PC-9 (cell line): Measurements from ENCODE around the gene USP53. TPM values are rescaled to one million over a fixed set of nuclear protein-coding genes. Genes with fewer than 3 reads are reported as not detected.

Experiments
- BruUV-seq: library from RNA; stranded (reverse); fragments of 400-500 nt; replicated peaks from 2 replicates; lab custom pipeline; 2021; lab: Mats Ljungman, UMichigan
- CTCF ChIA-PET: fragments of 300-600 bp; sonication (Branson Sonifier 250); formaldehyde crosslinking; loops from one replicate; lab custom pipeline; 2022; ENCODE audit warnings: antibody characterized with exemption; lab: Charles Lee
- POLR2A ChIA-PET: fragments of 300-600 bp; sonication (Branson Sonifier 250); formaldehyde crosslinking; loops from one replicate; lab custom pipeline; 2022; ENCODE audit warnings: antibody characterized with exemption; ENCODE audit not compliant: unreplicated experiment; lab: Charles Lee
- DNase-seq, 2 experiments: peaks; one replicate each; pipeline versions ENCODE4 v3.0.0 to v3.0.0-alpha.2; 2015 to 2022; ENCODE audit warnings: mixed read lengths in 1 of 2
- H2AFZ ChIP-seq: fragments of 200-600 bp; sonication (generic); 2 replicates; pipeline ENCODE4 v1.8.1; 2017; ENCODE audit warnings: antibody characterized with exemption
- H3F3A ChIP-seq: fragments of 200-600 bp; sonication (generic); 2 replicates; pipeline ENCODE4 v1.8.1; 2017; ENCODE audit warnings: antibody characterized with exemption, mild to moderate bottlenecking, low read depth; ENCODE audit not compliant: insufficient read depth
- H3K27ac ChIP-seq: fragments of 200-600 bp; sonication (generic); 2 replicates; pipeline ENCODE4 v1.6.1; 2016; ENCODE audit warnings: mixed run types
- H3K27me3 ChIP-seq: fragments of 200-600 bp; sonication (generic); 2 replicates; pipeline ENCODE4 v1.6.1; 2016; ENCODE audit warnings: low read depth, mixed run types; ENCODE audit not compliant: insufficient read depth
- H3K36me3 ChIP-seq: fragments of 200-600 bp; sonication (generic); 2 replicates; pipeline ENCODE4 v1.6.1; 2016; ENCODE audit warnings: low read depth, mixed run types
- H3K4me1 ChIP-seq: fragments of 200-600 bp; sonication (generic); replicated peaks from 2 replicates; pipeline ENCODE4 v1.6.1; 2016; ENCODE audit warnings: mixed run types; ENCODE audit not compliant: insufficient read depth
- H3K4me2 ChIP-seq: fragments of 200-600 bp; sonication (generic); 2 replicates; pipeline ENCODE4 v1.6.1; 2017; ENCODE audit warnings: mixed run types
- H3K4me3 ChIP-seq: fragments of 200-600 bp; sonication (generic); 2 replicates; pipeline ENCODE4 v1.6.1; 2016; ENCODE audit warnings: mixed run types
- H3K79me2 ChIP-seq: fragments of 200-600 bp; sonication (generic); 2 replicates; pipeline ENCODE4 v1.6.1; 2017; ENCODE audit warnings: low read depth, mixed run types
- H3K9me2 ChIP-seq: fragments of 200-600 bp; sonication (generic); 2 replicates; pipeline ENCODE4 v1.8.1; 2017; ENCODE audit warnings: mild to moderate bottlenecking; ENCODE audit not compliant: insufficient read depth
- H3K9me3 ChIP-seq: fragments of 200-600 bp; sonication (generic); 2 replicates; pipeline ENCODE4 v1.8.1; 2016; ENCODE audit warnings: low read depth; ENCODE audit not compliant: insufficient read depth
- H4K20me1 ChIP-seq: fragments of 200-600 bp; sonication (generic); 2 replicates; pipeline ENCODE4 v1.8.1; 2017; ENCODE audit not compliant: insufficient read depth
- CTCF ChIP-seq: fragments of 200-600 bp; sonication (generic); conservative IDR thresholded peaks from 2 replicates; pipeline ENCODE4 v1.6.1; 2017; ENCODE audit warnings: mixed run types, antibody characterized with exemption, mild to moderate bottlenecking, moderate library complexity
- EZH2 ChIP-seq: fragments of 200-600 bp; sonication (generic); IDR thresholded peaks from 2 replicates; pipeline ENCODE4 v1.8.0; 2017; ENCODE audit warnings: antibody characterized with exemption, low read depth
- intact Hi-C: fragments of 100-400 bp; cut with micrococcal nuclease; formaldehyde crosslinking; loops from one replicate; pipeline ENCODE4 v1.10.0; 2022; ENCODE audit not compliant: unreplicated experiment
- total RNA-seq: library from RNA; stranded (reverse); gene quantifications from 2 replicates; pipeline ENCODE4 v1.2.3, GENCODE V29; 2021

USP53 gene
- total RNA-seq, 1 experiment from 2014 or later, result 19.3 TPM

- Histone ChIP-seq H3K4me1 (no peaks in the 10 kb centered on the region), H3K27ac (no peak overlapping the region), H4K20me1 (no peaks in the 10 kb centered on the region; the same call in 1 of the 2 replicates), H3K9me3 (no peaks in the 10 kb centered on the region), H2AFZ (no peak overlapping the region), H3K4me3 (no peak overlapping the region), H3K4me2 (no peak overlapping the region), H3K9me2 (no peaks in the 10 kb centered on the region), H3K79me2 (peaks cover 10% of the 10 kb centered on the region; the same call in 1 of the 2 replicates), H3K27me3 (no peaks in the 10 kb centered on the region), H3K36me3 (no peaks in the 10 kb centered on the region), H3F3A (no peaks in the 10 kb centered on the region)
- no TSS peak for BruUV-seq
- intact Hi-C loops, result no loop called here
- no peak for TF ChIP-seq EZH2
- TF ChIP-seq CTCF, result no peak
- ChIA-PET CTCF (no interaction called here), POLR2A (no interaction called here)
- no peak for DNase-seq
These were observed 21.2 kb downstream of the USP53 start for GRCh38 chr4:119233750-119234149.

- no peaks in the 10 kb centered on the region for H3K9me3 ChIP-seq
- H3K27ac ChIP-seq, result no peak overlapping the region
- ChIA-PET CTCF (no interaction called here), POLR2A (no interaction called here)
- no peak for DNase-seq
- H3K79me2 ChIP-seq, result peaks cover 10% of the 10 kb centered on the region; the same call in 1 of the 2 replicates
- H3K4me2 ChIP-seq, result no peak overlapping the region
- TF ChIP-seq EZH2, result no peak
- TF ChIP-seq CTCF, result no peak
- intact Hi-C loops, result no loop called here
- no peaks in the 10 kb centered on the region for H3F3A ChIP-seq
- no peak overlapping the region for H3K4me3 ChIP-seq
- H3K4me1 ChIP-seq, result no peaks in the 10 kb centered on the region
- H3K9me2 ChIP-seq, result no peaks in the 10 kb centered on the region
- H2AFZ ChIP-seq, result no peak overlapping the region
- H4K20me1 ChIP-seq, result no peaks in the 10 kb centered on the region; the same call in 1 of the 2 replicates
- H3K27me3 ChIP-seq, result no peaks in the 10 kb centered on the region
- no TSS peak for BruUV-seq
- no peaks in the 10 kb centered on the region; the same call in 1 of the 2 replicates for H3K36me3 ChIP-seq
These were observed 24.7 kb downstream of the USP53 start for GRCh38 chr4:119237201-119237600.

GRCh38 chr4:119237642-119238041, 25.1 kb downstream of the USP53 start:
- POLR2A ChIA-PET, result no interaction called here
- H3K36me3 ChIP-seq, result no peaks in the 10 kb centered on the region; the same call in 1 of the 2 replicates
- DNase-seq, result no peak
- H3K27ac ChIP-seq, result no peak overlapping the region
- no peak overlapping the region for H2AFZ ChIP-seq
- no peaks in the 10 kb centered on the region for H3K4me1 ChIP-seq
- TF ChIP-seq CTCF (no peak), EZH2 (no peak)
- BruUV-seq, result no TSS peak
- no peaks in the 10 kb centered on the region for H3K27me3 ChIP-seq
- peaks cover 10% of the 10 kb centered on the region; the same call in 1 of the 2 replicates for H3K79me2 ChIP-seq
- no peaks in the 10 kb centered on the region for H3K9me2 ChIP-seq
- no peaks in the 10 kb centered on the region for H3K9me3 ChIP-seq
- intact Hi-C loops, result no loop called here
- H4K20me1 ChIP-seq, result no peaks in the 10 kb centered on the region; the same call in 1 of the 2 replicates
- H3K4me2 ChIP-seq, result no peak overlapping the region
- CTCF ChIA-PET, result no interaction called here
- no peaks in the 10 kb centered on the region for H3F3A ChIP-seq
- H3K4me3 ChIP-seq, result no peak overlapping the region
